Measurements from ENCODE around the gene GALNT13.

Gene GALNT13

GRCh38 chr2:154375579-154375931, 503.8 kb downstream of the GALNT13 start:
- H3K9me2 ChIP-seq (replicated peaks; ENCODE audit: low read depth, low read length), result no peaks in the 10 kb centered on the region
- no peak overlapping the region for H3K4me3 ChIP-seq (ENCODE audit: low read length, poor library complexity, severe bottlenecking)
- TF ChIP-seq CTCF (conservative IDR thresholded peaks at IDR 0.05; ENCODE audit: low read length), result peak; percentile 60
- TF ChIP-seq EZH2phosphoT487 (IDR thresholded peaks at IDR 0.05; ENCODE audit: borderline replicate concordance), result no peak
- H3K27me3 ChIP-seq (ENCODE audit: insufficient read depth, low read length, poor library complexity, severe bottlenecking), result no peaks in the 10 kb centered on the region
- no peaks in the 10 kb centered on the region for H3K79me2 ChIP-seq (ENCODE audit: insufficient read depth, low read length)
- no peak overlapping the region for H2AFZ ChIP-seq (ENCODE audit: low read length)
- H3K4me1 ChIP-seq (ENCODE audit: insufficient read depth, low read length, poor library complexity, severe bottlenecking), result peaks cover 8% of the 10 kb centered on the region
- H3K4me2 ChIP-seq (ENCODE audit: low read depth, low read length, poor library complexity, severe bottlenecking), result no peak overlapping the region
- no peak overlapping the region for H3K9ac ChIP-seq (ENCODE audit: low read depth, low read length, poor library complexity, severe bottlenecking)
- H4K20me1 ChIP-seq (ENCODE audit: insufficient read depth, low read length, poor library complexity, severe bottlenecking), result no peaks in the 10 kb centered on the region
- no peaks in the 10 kb centered on the region for H3K9me3 ChIP-seq (ENCODE audit: insufficient read depth, low read depth, low read length)
- H3K36me3 ChIP-seq (ENCODE audit: insufficient read depth, low read length), result no peaks in the 10 kb centered on the region
- no peaks in the 10 kb centered on the region for H3F3A ChIP-seq (ENCODE audit: low read depth)

GRCh38 chr2:154381931-154382794, 510.4 kb downstream of the GALNT13 start:
- H3K27me3 ChIP-seq (ENCODE audit: insufficient read depth, low read length, poor library complexity, severe bottlenecking), result no peaks in the 10 kb centered on the region
- no peak for TF ChIP-seq EZH2phosphoT487 (IDR thresholded peaks at IDR 0.05; ENCODE audit: borderline replicate concordance)
- no peak for TF ChIP-seq CTCF (conservative IDR thresholded peaks at IDR 0.05; ENCODE audit: low read length)
- peaks cover 36% of the 10 kb centered on the region for H3K4me1 ChIP-seq (ENCODE audit: insufficient read depth, low read length, poor library complexity, severe bottlenecking)
- no peaks in the 10 kb centered on the region for H3F3A ChIP-seq (ENCODE audit: low read depth)
- H3K4me3 ChIP-seq (ENCODE audit: low read length, poor library complexity, severe bottlenecking), result no peak overlapping the region
- H2AFZ ChIP-seq (ENCODE audit: low read length), result no peak overlapping the region
- no peak overlapping the region for H3K9ac ChIP-seq (ENCODE audit: low read depth, low read length, poor library complexity, severe bottlenecking)
- H4K20me1 ChIP-seq (ENCODE audit: insufficient read depth, low read length, poor library complexity, severe bottlenecking), result no peaks in the 10 kb centered on the region
- H3K9me3 ChIP-seq (ENCODE audit: insufficient read depth, low read depth, low read length), result no peaks in the 10 kb centered on the region
- no peak overlapping the region for H3K4me2 ChIP-seq (ENCODE audit: low read depth, low read length, poor library complexity, severe bottlenecking)
- H3K36me3 ChIP-seq (ENCODE audit: insufficient read depth, low read length), result no peaks in the 10 kb centered on the region
- no peaks in the 10 kb centered on the region for H3K9me2 ChIP-seq (replicated peaks; ENCODE audit: low read depth, low read length)
- H3K79me2 ChIP-seq (ENCODE audit: insufficient read depth, low read length), result no peaks in the 10 kb centered on the region

- H3F3A ChIP-seq (ENCODE audit: low read depth), result no peaks in the 10 kb centered on the region
- H3K36me3 ChIP-seq (ENCODE audit: insufficient read depth, low read length), result no peaks in the 10 kb centered on the region
- no peak overlapping the region for H2AFZ ChIP-seq (ENCODE audit: low read length)
- peak overlapping the region; percentile 29 for H3K4me3 ChIP-seq (ENCODE audit: low read length, poor library complexity, severe bottlenecking)
- TF ChIP-seq EZH2phosphoT487 (IDR thresholded peaks at IDR 0.05; ENCODE audit: borderline replicate concordance) (no peak), CTCF (conservative IDR thresholded peaks at IDR 0.05; ENCODE audit: low read length) (no peak)
- H3K9me3 ChIP-seq (ENCODE audit: insufficient read depth, low read depth, low read length), result peaks cover 7% of the 10 kb centered on the region; the same call in 1 of the 2 replicates
- peak overlapping the region; percentile 48 for H3K4me2 ChIP-seq (ENCODE audit: low read depth, low read length, poor library complexity, severe bottlenecking)
- H3K27me3 ChIP-seq (ENCODE audit: insufficient read depth, low read length, poor library complexity, severe bottlenecking), result no peaks in the 10 kb centered on the region
- no peaks in the 10 kb centered on the region for H3K79me2 ChIP-seq (ENCODE audit: insufficient read depth, low read length)
- no peaks in the 10 kb centered on the region for H4K20me1 ChIP-seq (ENCODE audit: insufficient read depth, low read length, poor library complexity, severe bottlenecking)
- H3K9ac ChIP-seq (ENCODE audit: low read depth, low read length, poor library complexity, severe bottlenecking), result peak overlapping the region; percentile 11
- H3K4me1 ChIP-seq (ENCODE audit: insufficient read depth, low read length, poor library complexity, severe bottlenecking), result peaks cover 27% of the 10 kb centered on the region
- no peaks in the 10 kb centered on the region for H3K9me2 ChIP-seq (replicated peaks; ENCODE audit: low read depth, low read length)
Measured at GRCh38 chr2:154386186-154386585, 514.5 kb downstream of the GALNT13 start.
